GM21529 (cell line): ENCODE measurements around the gene ENO4.

Source experiments
- ATAC-seq: cut with Tn5 transposase; IDR thresholded peaks from one replicate; pipeline ENCODE4 v1.9.1; 2021; ENCODE audit not compliant: unreplicated experiment

ENO4 gene

GRCh38 chr10:116849248-116850057 lies at the start of gene ENO4:
Gene ENO4, plus strand, starts transcription at chr10:116849499. Its CDS starts 68 bp downstream, at chr10:116849567.
- ATAC-seq: peak; percentile 59

GRCh38 chr10:116800286-116800929 lies 48.9 kb upstream of the ENO4 start:
- no peak for ATAC-seq

GRCh38 chr10:116801658-116802057 lies 47.6 kb upstream of the ENO4 start:
- ATAC-seq: no peak

GRCh38 chr10:116802474-116802873 lies 46.8 kb upstream of the ENO4 start:
- ATAC-seq: no peak

GRCh38 chr10:116802876-116803275 lies 46.4 kb upstream of the ENO4 start:
- no peak for ATAC-seq

GRCh38 chr10:116803451-116804249 lies 45.6 kb upstream of the ENO4 start:
- no peak for ATAC-seq

- no peak for ATAC-seq
Measured at GRCh38 chr10:116808706-116809105, 40.6 kb upstream of the ENO4 start.

GRCh38 chr10:116809483-116810119 lies 39.7 kb upstream of the ENO4 start:
- no peak for ATAC-seq

- ATAC-seq: no peak
Measured at GRCh38 chr10:116810120-116810500, 39.2 kb upstream of the ENO4 start.

- ATAC-seq: no peak
Measured at GRCh38 chr10:116810895-116811294, 38.4 kb upstream of the ENO4 start.

GRCh38 chr10:116811691-116812090 lies 37.6 kb upstream of the ENO4 start:
- ATAC-seq: no peak

GRCh38 chr10:116815641-116816415 lies 33.5 kb upstream of the ENO4 start:
- no peak for ATAC-seq

GRCh38 chr10:116817178-116817577 lies 32.1 kb upstream of the ENO4 start:
- ATAC-seq: no peak

GRCh38 chr10:116817780-116818343 lies 31.4 kb upstream of the ENO4 start:
- ATAC-seq: no peak

GRCh38 chr10:116819999-116820677 lies 29.2 kb upstream of the ENO4 start:
- ATAC-seq: no peak

GRCh38 chr10:116825901-116826300 lies 23.4 kb upstream of the ENO4 start:
- no peak for ATAC-seq

GRCh38 chr10:116826803-116827202 lies 22.5 kb upstream of the ENO4 start:
- ATAC-seq: no peak

- ATAC-seq: no peak
Measured at GRCh38 chr10:116827214-116827671, 22.1 kb upstream of the ENO4 start.

GRCh38 chr10:116828116-116828515 lies 21.2 kb upstream of the ENO4 start:
- no peak for ATAC-seq
